Measurements from ENCODE around the gene JCHAIN.
"Not testable (repeated sequence)": the region's sequence is repeated elsewhere in the genome, so short reads cannot be mapped to it uniquely, and the experiment has no call there.

JCHAIN gene

DNA sequence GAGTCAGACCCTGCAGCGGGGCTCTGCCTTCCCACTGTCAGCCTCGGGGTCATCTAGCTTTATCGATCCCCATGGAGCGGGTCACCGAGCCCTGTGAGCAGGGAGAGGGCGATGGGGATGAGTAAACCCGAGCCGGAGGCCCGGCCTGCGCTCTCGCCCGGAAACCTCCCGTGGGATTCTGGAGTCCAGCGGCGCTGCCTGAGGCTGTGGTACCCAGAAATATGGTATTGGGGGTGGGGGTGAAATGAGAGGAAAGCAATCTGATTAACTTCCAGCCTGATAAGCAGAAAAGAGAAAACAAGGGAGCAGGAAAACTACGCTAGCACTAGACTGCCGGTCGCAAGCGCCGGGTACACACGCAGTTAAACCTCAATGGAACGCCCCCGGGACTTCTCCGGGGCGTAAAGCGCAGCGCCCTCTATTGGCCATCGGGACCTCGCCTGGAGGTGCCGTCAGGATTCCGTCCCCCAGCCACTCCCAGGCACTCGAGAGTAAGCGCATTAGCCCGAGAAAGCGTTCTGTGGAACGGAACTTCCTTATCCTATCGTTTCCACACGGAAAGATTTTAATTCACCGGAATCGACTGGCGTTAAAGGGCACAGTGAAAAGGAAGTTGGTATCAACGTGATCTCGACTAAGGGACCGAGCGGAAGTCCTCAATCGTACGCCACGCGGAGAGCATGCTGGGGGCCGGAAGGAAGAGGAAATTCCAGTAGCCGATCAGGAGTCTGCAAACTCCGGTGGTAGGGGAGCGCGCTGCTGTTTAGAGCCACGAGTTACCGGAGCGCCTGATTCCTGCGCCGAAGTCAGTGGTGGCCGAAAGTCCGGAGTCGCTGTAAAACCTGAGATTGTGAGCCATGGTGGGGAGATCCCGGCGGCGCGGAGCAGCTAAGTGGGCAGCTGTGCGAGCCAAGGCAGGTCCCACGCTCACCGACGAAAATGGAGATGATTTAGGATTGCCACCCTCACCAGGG lies 21.8 kb upstream of the JCHAIN start, which contains the start of gene UTP3:
UTP3 (plus strand) TSS at position 712 of the 974 bp plus-strand sequence; CDS start at position 858, 146 bp downstream.
- DNase-seq (ENCODE audit: low read depth), result peak; percentile 99

DNA sequence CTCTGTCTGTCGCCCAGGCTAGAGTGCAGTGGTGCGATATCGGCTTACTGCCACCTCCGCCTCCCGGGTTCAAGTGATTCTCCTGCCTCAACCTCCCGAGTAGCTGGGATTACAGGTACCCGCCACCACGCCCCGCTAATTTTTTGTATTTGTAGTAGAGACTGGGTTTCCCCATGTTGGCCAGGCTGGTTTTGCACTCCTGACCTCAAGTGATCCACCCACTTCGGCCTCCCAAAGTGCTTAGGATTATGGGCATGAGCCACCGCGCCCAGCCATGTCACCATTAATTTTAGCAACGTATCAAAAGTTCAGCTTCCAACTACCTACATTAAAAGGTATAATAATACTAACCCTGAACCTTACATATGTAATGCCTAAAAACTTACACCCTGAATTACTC lies 21.1 kb upstream of the JCHAIN start:
- DNase-seq (ENCODE audit: low read depth), result no peak

GRCh38 chr4:70682142-70682541 lies 15.8 kb upstream of the JCHAIN start:
- DNase-seq (ENCODE audit: low read depth), result not testable (repeated sequence)

- no peak for DNase-seq (ENCODE audit: low read depth)
Observed at GRCh38 chr4:70681704-70682103, 15.4 kb upstream of the JCHAIN start.

GRCh38 chr4:70680934-70681333 lies 14.6 kb upstream of the JCHAIN start:
- DNase-seq (ENCODE audit: low read depth), result no peak

DNA sequence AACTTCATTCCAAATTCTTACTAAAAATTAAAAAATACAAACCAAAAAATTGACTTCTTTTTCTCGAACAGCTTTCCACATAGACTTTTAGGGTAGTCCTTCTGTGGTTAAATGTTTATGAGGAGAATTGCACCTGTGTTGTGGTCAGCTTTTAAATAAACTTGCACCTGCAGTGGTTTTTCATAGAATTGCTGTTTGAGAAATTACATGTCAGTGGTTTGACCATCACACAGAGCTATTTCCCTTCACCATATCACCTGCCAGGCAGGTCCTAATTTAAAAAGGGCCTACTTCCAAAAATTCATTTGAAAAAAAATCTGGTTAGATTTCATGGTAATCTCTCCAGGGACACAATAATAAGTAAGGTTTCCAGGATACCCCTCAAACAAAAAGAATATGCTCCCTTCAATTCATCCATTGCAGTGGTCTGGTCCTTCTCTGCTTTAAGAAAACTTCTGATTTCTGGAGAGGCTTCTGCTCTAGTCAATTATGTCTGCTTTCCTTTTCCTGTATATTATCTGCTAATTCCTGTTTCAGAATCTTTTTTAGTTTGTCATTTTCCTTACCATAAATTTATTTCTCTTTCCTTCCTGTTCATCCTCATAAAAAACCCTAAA lies 12.2 kb upstream of the JCHAIN start:
- no peak for DNase-seq (ENCODE audit: low read depth)

DNA sequence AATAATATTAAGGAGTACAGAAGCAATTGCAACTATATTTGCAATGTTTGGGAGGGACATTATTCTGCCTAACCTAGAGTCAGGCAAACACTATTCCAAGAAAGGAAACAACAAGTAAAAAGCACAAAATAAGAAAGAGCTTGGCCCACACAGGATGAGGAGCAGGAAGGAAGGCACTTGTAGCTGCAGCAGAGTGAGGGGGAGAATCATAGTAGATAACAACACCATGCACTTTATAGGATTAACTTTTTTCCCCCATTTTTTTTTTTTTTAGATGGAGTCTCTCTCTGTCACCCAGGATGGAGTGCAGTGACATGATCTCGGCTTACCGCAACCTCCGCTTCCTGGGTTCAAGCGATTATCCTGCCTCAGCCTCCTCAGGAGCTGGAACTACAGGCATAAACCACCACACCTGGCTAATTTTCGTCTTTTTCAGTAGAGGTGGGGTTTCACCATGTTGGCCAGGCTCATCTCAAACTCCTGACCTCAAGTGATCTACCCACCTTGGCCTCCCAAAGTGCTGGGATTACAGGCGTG lies 10.3 kb upstream of the JCHAIN start:
- no peak for DNase-seq (ENCODE audit: low read depth)

DNA sequence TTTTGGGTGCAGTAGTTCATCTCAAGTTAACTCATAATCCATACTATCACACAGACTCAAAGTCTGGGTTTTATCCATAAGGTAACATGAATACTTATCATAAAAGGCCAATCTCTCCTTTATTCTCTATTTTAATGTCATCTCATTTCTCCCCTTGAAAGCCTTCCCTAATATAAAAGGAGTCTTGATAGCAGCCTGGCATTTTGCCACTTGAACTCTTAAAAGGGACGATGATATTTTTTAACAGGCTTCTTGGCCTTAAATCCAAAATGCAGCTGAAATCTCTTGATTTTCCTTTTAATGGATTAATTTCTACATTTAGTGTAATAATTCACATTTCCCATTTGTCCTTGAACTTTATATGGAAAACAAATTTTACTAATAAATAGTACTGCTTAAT lies 8.4 kb upstream of the JCHAIN start:
- no peak for DNase-seq (ENCODE audit: low read depth)

DNA sequence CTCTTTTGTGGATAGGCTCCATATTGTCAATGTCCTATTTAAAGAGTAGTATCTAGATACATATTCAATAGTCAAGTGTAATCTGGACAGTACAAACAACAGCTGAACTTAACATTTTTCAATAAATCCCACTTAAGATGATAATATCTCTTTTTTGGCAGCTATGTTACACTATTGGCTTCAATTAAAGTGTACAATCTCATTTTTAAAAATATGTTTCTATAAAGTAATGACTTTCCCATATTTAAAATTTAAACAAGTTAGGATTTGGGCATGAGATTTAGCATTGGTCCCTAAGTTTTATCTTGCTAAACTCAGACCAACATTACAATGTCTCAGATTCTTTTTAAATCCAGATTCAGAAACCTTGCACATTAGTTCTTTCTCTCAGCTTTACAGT lies 7.9 kb upstream of the JCHAIN start:
- no peak for DNase-seq (ENCODE audit: low read depth)

DNA sequence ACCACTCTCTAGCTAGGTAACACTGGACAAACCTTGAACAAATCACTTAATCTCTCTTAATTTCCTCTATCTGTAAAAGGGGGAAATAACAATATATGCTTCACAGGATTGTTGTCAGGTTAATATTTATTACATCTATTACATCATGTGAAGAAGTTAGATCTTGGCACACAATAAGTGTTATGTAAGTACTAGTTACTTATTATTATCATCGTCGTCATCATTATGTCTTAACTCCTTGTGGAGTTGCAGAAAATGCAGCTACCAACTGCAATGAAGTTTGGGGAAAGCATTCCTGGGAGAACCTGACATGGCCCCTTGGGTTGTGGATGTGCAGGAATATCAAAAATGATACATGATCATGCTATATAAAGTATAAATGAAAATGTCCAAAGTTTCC lies 4.8 kb upstream of the JCHAIN start:
- DNase-seq (ENCODE audit: low read depth), result no peak

GRCh38 chr4:70670332-70671014 lies 4.2 kb upstream of the JCHAIN start:
- peak; percentile 77 for DNase-seq (ENCODE audit: low read depth)

DNA sequence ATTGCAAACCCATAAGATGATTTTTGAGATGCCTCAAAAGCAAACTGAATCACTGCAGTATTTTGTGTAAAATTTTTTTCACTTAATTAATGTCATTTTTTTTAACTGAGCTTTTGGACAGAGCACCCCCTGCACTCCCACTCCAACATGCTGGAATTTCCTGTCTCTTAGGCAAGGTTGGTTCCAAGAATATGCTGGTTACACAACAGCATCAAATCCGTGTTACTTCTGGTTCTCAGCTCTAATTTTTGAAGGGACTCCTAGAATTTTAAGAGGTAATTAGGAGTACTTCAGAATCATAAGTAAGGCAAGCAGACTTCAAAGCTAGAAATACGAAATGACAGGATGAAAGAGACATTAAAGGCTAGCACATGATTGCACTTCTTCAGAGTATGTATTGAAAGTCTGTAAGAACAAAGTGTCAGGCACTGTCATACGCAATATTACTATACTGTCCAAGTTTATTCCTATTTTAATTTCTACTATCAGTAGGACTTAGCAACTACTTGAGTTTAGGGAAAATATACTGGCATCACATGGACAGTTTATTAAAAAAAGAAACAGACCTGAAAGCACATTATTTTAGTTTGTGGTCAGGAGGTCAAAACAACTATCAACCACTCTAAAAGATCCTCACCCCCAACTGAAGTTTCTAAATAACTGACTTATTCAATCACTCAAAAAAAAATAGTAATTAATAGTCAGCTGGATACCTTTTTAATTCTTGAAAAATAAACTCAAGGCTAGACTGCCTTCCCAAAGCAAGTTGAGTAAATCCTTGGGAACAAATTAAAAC lies 1.6 kb upstream of the JCHAIN start:
- peak; percentile 77 for DNase-seq (ENCODE audit: low read depth)

GRCh38 chr4:70661309-70661922 lies 4.9 kb downstream of the JCHAIN start:
- DNase-seq (ENCODE audit: low read depth), result not testable (repeated sequence)

DNA sequence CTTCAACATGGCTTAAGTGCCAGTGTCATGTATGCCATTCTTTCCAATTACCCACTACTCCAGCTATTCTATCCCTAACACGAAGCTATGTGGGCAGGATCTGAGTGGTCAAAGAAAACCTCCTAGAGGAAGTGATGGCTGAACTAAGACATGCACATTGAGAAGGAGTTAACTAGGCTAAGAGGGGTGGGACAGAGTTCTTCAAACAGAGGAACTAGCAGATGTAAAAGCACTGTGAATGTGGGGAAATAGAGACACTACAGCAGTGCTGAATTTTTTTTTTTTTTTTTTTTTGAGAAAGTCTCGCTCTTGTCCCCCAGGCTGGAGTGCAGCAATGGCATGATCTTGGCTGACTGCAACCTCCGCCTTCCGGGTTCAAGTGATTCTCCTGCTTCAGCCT lies 6.2 kb downstream of the JCHAIN start:
- DNase-seq (ENCODE audit: low read depth), result no peak

- no peak for DNase-seq (ENCODE audit: low read depth)
Observed at GRCh38 chr4:70658418-70658817, 7.9 kb downstream of the JCHAIN start.

DNA sequence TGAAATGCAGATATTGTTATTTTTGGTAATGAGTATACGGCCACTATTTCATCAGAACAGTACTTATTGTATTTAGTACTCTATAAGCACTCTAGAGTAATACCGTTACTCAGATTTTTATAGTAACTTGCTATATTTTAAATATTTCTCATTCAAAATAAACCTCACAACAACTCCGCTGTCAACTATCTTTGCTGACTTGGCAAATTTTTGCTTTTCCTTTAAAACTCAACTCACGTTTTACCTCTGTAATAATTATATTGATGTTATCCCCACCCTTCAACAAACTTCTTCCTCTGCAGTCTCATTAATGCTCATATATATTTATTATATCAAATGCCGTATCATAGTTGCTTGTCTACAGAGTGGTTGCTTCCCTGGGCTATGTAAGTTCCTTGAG lies 9.0 kb downstream of the JCHAIN start:
- no peak for DNase-seq (ENCODE audit: low read depth)

- peak; percentile 44 for DNase-seq (ENCODE audit: low read depth)
Observed at GRCh38 chr4:70654605-70655011, 11.7 kb downstream of the JCHAIN start.

GRCh38 chr4:70651864-70652506 lies 14.3 kb downstream of the JCHAIN start:
- DNase-seq (ENCODE audit: low read depth), result peak; percentile 53

DNA sequence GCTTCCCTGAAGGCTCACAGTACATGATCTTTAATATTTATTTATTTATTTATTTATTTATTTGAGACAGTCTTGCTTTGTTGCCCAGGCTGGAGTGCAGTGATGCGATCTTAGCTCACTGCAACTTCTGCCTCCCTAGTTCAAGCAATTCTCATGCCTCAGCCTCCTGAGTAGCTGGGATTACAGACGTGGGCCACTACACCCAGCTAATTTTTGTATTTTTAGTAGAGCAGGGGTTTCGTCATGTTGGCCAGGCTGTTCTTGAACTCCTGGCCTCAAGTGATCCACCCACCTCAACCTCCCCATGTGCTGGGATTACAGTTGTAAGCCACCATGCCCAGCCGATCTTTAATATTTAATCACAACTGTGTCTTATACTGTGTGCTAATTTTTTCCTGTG lies 15.6 kb downstream of the JCHAIN start:
- DNase-seq (ENCODE audit: low read depth), result not testable (repeated sequence)

DNA sequence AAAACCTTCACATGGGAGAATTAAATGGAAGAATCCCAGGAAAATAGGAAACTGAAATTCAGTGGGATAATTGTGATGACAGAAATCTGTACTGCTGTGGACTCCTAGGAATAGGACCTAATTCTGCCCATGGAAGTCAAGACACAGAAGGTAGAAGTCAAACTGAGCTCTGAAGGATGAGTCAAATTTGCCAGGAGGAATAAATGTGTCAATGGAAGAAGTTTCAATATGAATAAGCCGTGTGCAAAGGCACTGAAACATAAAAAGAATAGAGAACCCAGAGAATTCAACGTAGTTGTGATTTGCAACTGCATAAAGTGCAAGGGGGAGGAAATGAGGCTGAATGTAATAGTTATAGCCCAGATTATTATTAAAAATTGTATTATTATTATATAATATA lies 26.1 kb downstream of the JCHAIN start:
- DNase-seq (ENCODE audit: low read depth), result no peak
